ENCODE measurements around the gene APOBEC4. TPM values are rescaled to one million over a fixed set of nuclear protein-coding genes. Genes with fewer than 3 reads are reported as not detected.

Gene APOBEC4
- total and polyA plus RNA-seq, 4 experiments from 2014 or later: not detected

DNA sequence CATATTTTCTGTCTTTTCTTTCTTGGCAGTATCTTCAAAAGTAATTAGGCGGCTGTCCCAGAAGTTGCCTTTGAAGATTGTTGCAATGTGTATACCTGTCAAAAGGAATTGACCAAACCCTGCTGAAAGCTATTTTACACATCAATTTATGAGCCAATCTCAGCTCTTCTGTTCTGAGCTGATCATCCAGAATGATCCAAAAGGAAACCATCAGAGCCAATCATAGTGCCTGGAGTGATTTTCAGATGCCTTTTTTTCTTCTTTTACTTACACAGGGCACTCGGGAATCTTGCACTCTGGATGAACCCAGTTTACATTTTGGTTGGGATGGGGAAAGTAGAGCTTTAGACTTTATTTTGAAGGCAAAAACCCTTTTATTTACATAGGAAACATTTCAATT is 21.8 kb upstream of the APOBEC4 start:
- H3K27ac ChIP-seq (ENCODE audit: low read depth, low read length): no peak overlapping the region
- intact Hi-C loops (cut with micrococcal nuclease): no loop called here
- H3K27ac Mint-ChIP-seq: no peak overlapping the region
- no peak for DNase-seq
- no peaks in the 10 kb centered on the region for H3K27me3 ChIP-seq (ENCODE audit: insufficient read depth, low read length)
- H3K36me3 Mint-ChIP-seq: peaks cover 0 to 11% of the 10 kb centered on the region in 2 donors
- ChIA-PET CTCF (ENCODE audit: partially characterized antibody) (interaction anchor here (0.7 to 3.1 kb wide), 3 partner anchors 10 to 241 kb away, joined by 3 to 16 read pairs (median 3); no protein-coding TSS in a partner anchor), POLR2A (ENCODE audit: partially characterized antibody) (no interaction called here)
- H3K4me1 ChIP-seq (ENCODE audit: insufficient read depth, low read length): no peaks in the 10 kb centered on the region
- H3K4me1 Mint-ChIP-seq: no peaks in the 10 kb centered on the region
- H3K9me3 ChIP-seq (ENCODE audit: control insufficient read depth in 1 of 2, low read length in 2 of 2): no peaks in the 10 kb centered on the region
- no peaks in the 10 kb centered on the region for H3K36me3 ChIP-seq (ENCODE audit: insufficient read depth, low read length)
- H3K27me3 Mint-ChIP-seq: peaks cover 5 to 12% of the 10 kb centered on the region in 2 donors
- H3K9me3 Mint-ChIP-seq: peaks cover 0 to 20% (median 6%) of the 10 kb centered on the region in 8 donors
- H3K4me3 Mint-ChIP-seq: no peak overlapping the region
- H3K4me3 ChIP-seq (ENCODE audit: low read length in 2 of 2): no peak overlapping the region

- Histone ChIP-seq H3K27ac (ENCODE audit: low read depth, low read length) (no peak overlapping the region), H3K4me3 (ENCODE audit: low read length in 2 of 2) (no peak overlapping the region), H3K36me3 (ENCODE audit: insufficient read depth, low read length) (no peaks in the 10 kb centered on the region), H3K27me3 (ENCODE audit: insufficient read depth, low read length) (no peaks in the 10 kb centered on the region), H3K4me1 (ENCODE audit: insufficient read depth, low read length) (no peaks in the 10 kb centered on the region), H3K9me3 (ENCODE audit: control insufficient read depth in 1 of 2, low read length in 2 of 2) (no peaks in the 10 kb centered on the region)
- H3K9me3 Mint-ChIP-seq: peaks cover 0 to 17% (median 6%) of the 10 kb centered on the region in 8 donors
- peaks cover 0 to 11% of the 10 kb centered on the region in 2 donors for H3K36me3 Mint-ChIP-seq
- ChIA-PET CTCF (ENCODE audit: partially characterized antibody) (interaction anchor here (0.7 to 1.7 kb wide), 2 partner anchors 11 to 102 kb away, joined by 3 to 8 read pairs; no protein-coding TSS in a partner anchor), POLR2A (ENCODE audit: partially characterized antibody) (no interaction called here)
- H3K27me3 Mint-ChIP-seq: peaks cover 5 to 9% of the 10 kb centered on the region in 2 donors
- H3K4me3 Mint-ChIP-seq: no peak overlapping the region
- no peak for DNase-seq
- H3K27ac Mint-ChIP-seq: no peak overlapping the region
- no peaks in the 10 kb centered on the region for H3K4me1 Mint-ChIP-seq
- intact Hi-C loops (cut with micrococcal nuclease): no loop called here
These were observed 21.2 kb upstream of the APOBEC4 start for GRCh38 chr1:183674339-183674738.

- no peak overlapping the region for H3K4me3 Mint-ChIP-seq
- intact Hi-C loops (cut with micrococcal nuclease): no loop called here
- CTCF ChIA-PET (ENCODE audit: partially characterized antibody): interaction anchor here (0.9 to 1.7 kb wide), 2 partner anchors 11 to 242 kb away, joined by 3 to 8 read pairs; no protein-coding TSS in a partner anchor
These were observed 20.6 kb upstream of the APOBEC4 start for GRCh38 chr1:183673605-183674323.

DNA sequence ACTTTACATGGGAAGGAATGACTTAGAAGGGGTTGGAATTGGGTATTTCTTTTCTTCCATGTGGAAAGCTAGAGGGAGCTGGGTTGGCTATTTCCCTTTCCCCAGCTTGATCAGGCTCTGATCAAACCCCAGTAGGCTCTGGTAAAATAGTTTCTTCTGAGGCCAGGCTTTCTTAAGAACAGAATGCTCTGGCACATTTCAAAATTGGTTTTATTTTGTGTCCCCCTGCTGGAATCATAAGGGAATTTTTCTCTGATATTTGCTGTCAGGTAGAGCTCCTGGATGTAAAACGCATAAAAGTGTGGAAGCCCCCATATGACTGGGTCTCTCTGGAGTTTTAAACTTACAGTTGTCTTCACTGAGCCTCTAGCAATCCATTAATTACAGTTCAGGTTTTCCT is 17.1 kb upstream of the APOBEC4 start:
- ChIA-PET POLR2A (ENCODE audit: partially characterized antibody) (no interaction called here), CTCF (ENCODE audit: partially characterized antibody) (interaction anchor here (1.1 to 1.3 kb wide), 2 partner anchors 15 kb away, joined by 4 read pairs; no protein-coding TSS in a partner anchor)
- H3K9me3 ChIP-seq (ENCODE audit: control insufficient read depth in 1 of 2, low read length in 2 of 2): no peaks in the 10 kb centered on the region
- H3K4me1 Mint-ChIP-seq: no peaks in the 10 kb centered on the region
- intact Hi-C loops (cut with micrococcal nuclease): no loop called here
- no peak overlapping the region for H3K27ac ChIP-seq (ENCODE audit: low read depth, low read length)
- H3K4me3 ChIP-seq (ENCODE audit: low read length in 2 of 2): no peak overlapping the region
- peaks cover 0 to 17% (median 6%) of the 10 kb centered on the region in 8 donors for H3K9me3 Mint-ChIP-seq
- no peak for DNase-seq
- H3K27me3 ChIP-seq (ENCODE audit: insufficient read depth, low read length): no peaks in the 10 kb centered on the region
- H3K36me3 ChIP-seq (ENCODE audit: insufficient read depth, low read length): no peaks in the 10 kb centered on the region
- peaks cover 5 to 6% of the 10 kb centered on the region in 2 donors for H3K27me3 Mint-ChIP-seq
- H3K4me3 Mint-ChIP-seq: no peak overlapping the region
- peaks cover 0 to 11% of the 10 kb centered on the region in 2 donors for H3K36me3 Mint-ChIP-seq
- H3K4me1 ChIP-seq (ENCODE audit: insufficient read depth, low read length): no peaks in the 10 kb centered on the region
- H3K27ac Mint-ChIP-seq: no peak overlapping the region

More at GRCh38 chr1:183673605-183674323, 20.6 kb upstream of the APOBEC4 start:
- Mint-ChIP-seq H3K9me3 (peaks cover 0 to 17% (median 6%) of the 10 kb centered on the region in 8 donors), H3K4me1 (no peaks in the 10 kb centered on the region), H3K27ac (no peak overlapping the region), H3K36me3 (peaks cover 0 to 11% of the 10 kb centered on the region in 2 donors), H3K27me3 (peaks cover 5 to 9% of the 10 kb centered on the region in 2 donors)
- no peaks in the 10 kb centered on the region for H3K9me3 ChIP-seq (ENCODE audit: control insufficient read depth in 1 of 2, low read length in 2 of 2)
- no peak overlapping the region for H3K4me3 ChIP-seq (ENCODE audit: low read length in 2 of 2)
- no peak for DNase-seq
- POLR2A ChIA-PET (ENCODE audit: partially characterized antibody): no interaction called here
- H3K27ac ChIP-seq (ENCODE audit: low read depth, low read length): no peak overlapping the region
- H3K27me3 ChIP-seq (ENCODE audit: insufficient read depth, low read length): no peaks in the 10 kb centered on the region
- H3K36me3 ChIP-seq (ENCODE audit: insufficient read depth, low read length): no peaks in the 10 kb centered on the region
- no peaks in the 10 kb centered on the region for H3K4me1 ChIP-seq (ENCODE audit: insufficient read depth, low read length)

- ChIA-PET POLR2A (ENCODE audit: partially characterized antibody) (no interaction called here), CTCF (ENCODE audit: partially characterized antibody) (interaction anchor here (1.1 to 8.5 kb wide), 23 partner anchors 10 to 559 kb away, joined by 3 to 235 read pairs (median 5); partner anchors contain the start of gene TSEN15)
- no peaks in the 10 kb centered on the region for H3K27me3 ChIP-seq (ENCODE audit: insufficient read depth, low read length)
- Mint-ChIP-seq H3K9me3 (no peaks in the 10 kb centered on the region), H3K36me3 (no peaks in the 10 kb centered on the region), H3K27ac (no peak overlapping the region), H3K4me1 (peaks cover 26 to 38% (median 29%) of the 10 kb centered on the region in 4 donors), H3K27me3 (peaks cover 2 to 3% of the 10 kb centered on the region in 2 donors), H3K4me3 (no peak overlapping the region)
- no peak for DNase-seq
- H3K9me3 ChIP-seq (ENCODE audit: control insufficient read depth in 1 of 2, low read length in 2 of 2): no peaks in the 10 kb centered on the region
- H3K27ac ChIP-seq (ENCODE audit: low read depth, low read length): no peak overlapping the region
- H3K36me3 ChIP-seq (ENCODE audit: insufficient read depth, low read length): no peaks in the 10 kb centered on the region
- intact Hi-C loops (cut with micrococcal nuclease): no loop called here
- H3K4me3 ChIP-seq (ENCODE audit: low read length in 2 of 2): no peak overlapping the region
- H3K4me1 ChIP-seq (ENCODE audit: insufficient read depth, low read length): peaks cover 27% of the 10 kb centered on the region
These were observed 3.2 kb upstream of the APOBEC4 start for GRCh38 chr1:183656355-183656754.

GRCh38 chr1:183655562-183656075 is 2.5 kb upstream of the APOBEC4 start:
- Histone ChIP-seq H3K9me3 (ENCODE audit: control insufficient read depth in 1 of 2, low read length in 2 of 2) (no peaks in the 10 kb centered on the region), H3K36me3 (ENCODE audit: insufficient read depth, low read length) (no peaks in the 10 kb centered on the region), H3K27me3 (ENCODE audit: insufficient read depth, low read length) (no peaks in the 10 kb centered on the region), H3K27ac (ENCODE audit: low read depth, low read length) (no peak overlapping the region), H3K4me3 (ENCODE audit: low read length in 2 of 2) (no peak overlapping the region), H3K4me1 (ENCODE audit: insufficient read depth, low read length) (peaks cover 31% of the 10 kb centered on the region)
- peaks cover 2% of the 10 kb centered on the region in 2 donors for H3K27me3 Mint-ChIP-seq
- peak overlapping the region in 1 of 8 donors; percentile 62 for H3K4me3 Mint-ChIP-seq
- H3K27ac Mint-ChIP-seq: peak overlapping the region in 1 of 7 donors; percentile 44
- intact Hi-C loops (cut with micrococcal nuclease): loop anchor here (1.0 to 2.0 kb wide), 3 partner anchors 21 to 261 kb away; partner anchors contain the start of gene ARPC5
- CTCF ChIA-PET (ENCODE audit: partially characterized antibody): interaction anchor here (0.7 to 8.5 kb wide), 47 partner anchors 10 to 569 kb away, joined by 3 to 235 read pairs (median 4); partner anchors contain the start of genes COLGALT2 and TSEN15
- DNase-seq: peak; percentile 55 to 68 (median 64)
- H3K36me3 Mint-ChIP-seq: no peaks in the 10 kb centered on the region
- POLR2A ChIA-PET (ENCODE audit: partially characterized antibody): interaction anchor here (1.1 kb wide), 1 partner anchor 260 kb away, joined by 11 read pairs; no protein-coding TSS in a partner anchor
- peaks cover 29 to 41% (median 32%) of the 10 kb centered on the region in 4 donors for H3K4me1 Mint-ChIP-seq
- H3K9me3 Mint-ChIP-seq: no peaks in the 10 kb centered on the region

- Mint-ChIP-seq H3K4me3 (no peak overlapping the region), H3K36me3 (no peaks in the 10 kb centered on the region), H3K9me3 (no peaks in the 10 kb centered on the region), H3K27me3 (peaks cover 2% of the 10 kb centered on the region in 2 donors), H3K27ac (peak overlapping the region in 2 of 7 donors; percentile 2 to 19), H3K4me1 (peaks cover 29 to 41% (median 32%) of the 10 kb centered on the region in 4 donors)
- no peak overlapping the region for H3K27ac ChIP-seq (ENCODE audit: low read depth, low read length)
- H3K36me3 ChIP-seq (ENCODE audit: insufficient read depth, low read length): no peaks in the 10 kb centered on the region
- peaks cover 31% of the 10 kb centered on the region for H3K4me1 ChIP-seq (ENCODE audit: insufficient read depth, low read length)
- POLR2A ChIA-PET (ENCODE audit: partially characterized antibody): interaction anchor here (0.6 to 1.1 kb wide), 3 partner anchors 17 to 261 kb away, joined by 3 to 4 read pairs (median 3); no protein-coding TSS in a partner anchor
- intact Hi-C loops (cut with micrococcal nuclease): loop anchor here (1.0 to 2.0 kb wide), 3 partner anchors 20 to 262 kb away; partner anchors contain the start of gene ARPC5
- no peak overlapping the region for H3K4me3 ChIP-seq (ENCODE audit: low read length in 2 of 2)
- H3K27me3 ChIP-seq (ENCODE audit: insufficient read depth, low read length): no peaks in the 10 kb centered on the region
- H3K9me3 ChIP-seq (ENCODE audit: control insufficient read depth in 1 of 2, low read length in 2 of 2): no peaks in the 10 kb centered on the region
- CTCF ChIA-PET (ENCODE audit: partially characterized antibody): interaction anchor here (0.7 to 8.5 kb wide), 36 partner anchors 9 to 570 kb away, joined by 3 to 235 read pairs (median 4); partner anchors contain the start of gene TSEN15
- DNase-seq: no peak
These were observed 1.6 kb upstream of the APOBEC4 start for GRCh38 chr1:183654706-183655105.
